Progenitor cell of endocrine pancreas (in vitro differentiated cells): ENCODE data around the gene ROR1. TPM values are rescaled to one million over a fixed set of nuclear protein-coding genes. Genes with fewer than 3 reads are reported as not detected.
A peak's percentile ranks its signal among the peaks of the same experiment; 100 is the strongest.

Source experiments
- DNase-seq: peaks from one replicate; pipeline ENCODE4 v3.0.0; 2021; ENCODE audit warnings: low spot score; ENCODE audit not compliant: unreplicated experiment
- H3K27ac Mint-ChIP-seq: 2 replicates; pipeline ENCODE4 v1.8.0; 2021; ENCODE audit warnings: mild to moderate bottlenecking, moderate library complexity, mixed read lengths
- H3K27me3 Mint-ChIP-seq: 2 replicates; pipeline ENCODE4 v1.8.0; 2021; ENCODE audit warnings: mixed read lengths
- H3K36me3 Mint-ChIP-seq: 2 replicates; pipeline ENCODE4 v1.8.0; 2022; ENCODE audit warnings: mixed read lengths; ENCODE audit not compliant: insufficient read depth
- H3K4me1 Mint-ChIP-seq: 2 replicates; pipeline ENCODE4 v1.8.0; 2021; ENCODE audit warnings: low read depth, mixed read lengths
- H3K4me3 Mint-ChIP-seq: 2 replicates; pipeline ENCODE4 v1.8.0; 2021; ENCODE audit warnings: low read depth, mild to moderate bottlenecking, moderate library complexity, mixed read lengths
- H3K9me3 Mint-ChIP-seq: 2 replicates; pipeline ENCODE4 v1.8.0; 2021; ENCODE audit warnings: low read depth, mixed read lengths
- CTCF ChIP-seq: fragments of 200-600 bp; sonication (generic); IDR thresholded peaks from one replicate; pipeline ENCODE4 v1.5.0; 2021; ENCODE audit warnings: antibody characterized with exemption, mild to moderate bottlenecking; ENCODE audit not compliant: unreplicated experiment
- total RNA-seq: library from RNA; stranded (reverse); gene quantifications from 2 replicates; pipeline ENCODE4 v1.2.1, GENCODE V29; 2021

Gene ROR1
- total RNA-seq, 1 donor from 2014 or later, result 63.8 TPM

DNA sequence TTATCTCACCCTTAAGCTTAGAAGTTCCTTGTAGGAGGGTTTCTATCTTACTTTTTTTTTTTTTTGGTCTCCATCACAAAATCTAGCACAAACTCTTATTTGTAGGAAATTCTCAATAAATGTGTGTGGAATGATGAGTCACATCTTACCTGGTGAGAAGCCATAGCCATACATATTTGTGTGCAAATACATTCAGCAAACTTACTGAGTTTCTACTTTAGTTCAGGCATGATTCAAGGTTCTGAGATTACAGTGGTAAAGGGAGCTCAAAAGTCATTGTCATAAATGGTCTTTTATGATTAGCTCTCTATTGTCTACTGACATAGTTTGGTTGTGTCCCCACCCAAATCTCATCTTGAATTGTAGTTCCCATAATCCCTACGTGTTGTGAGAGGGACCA lies 236.5 kb downstream of the ROR1 start:
- Mint-ChIP-seq H3K9me3 (no peaks in the 10 kb centered on the region), H3K4me1 (peaks cover 24% of the 10 kb centered on the region), H3K36me3 (peaks cover 19% of the 10 kb centered on the region), H3K4me3 (no peak overlapping the region), H3K27ac (no peak overlapping the region), H3K27me3 (no peaks in the 10 kb centered on the region)
- no peak for TF ChIP-seq CTCF
- DNase-seq, result no peak

- TF ChIP-seq CTCF, result no peak
- peaks cover 23% of the 10 kb centered on the region for H3K36me3 Mint-ChIP-seq
- H3K9me3 Mint-ChIP-seq, result no peaks in the 10 kb centered on the region
- H3K27me3 Mint-ChIP-seq, result no peaks in the 10 kb centered on the region
- no peak overlapping the region for H3K4me3 Mint-ChIP-seq
- DNase-seq, result no peak
- H3K27ac Mint-ChIP-seq, result no peak overlapping the region
- H3K4me1 Mint-ChIP-seq, result peaks cover 1% of the 10 kb centered on the region
These were observed 239.6 kb downstream of the ROR1 start for GRCh38 chr1:64013395-64013794.

DNA sequence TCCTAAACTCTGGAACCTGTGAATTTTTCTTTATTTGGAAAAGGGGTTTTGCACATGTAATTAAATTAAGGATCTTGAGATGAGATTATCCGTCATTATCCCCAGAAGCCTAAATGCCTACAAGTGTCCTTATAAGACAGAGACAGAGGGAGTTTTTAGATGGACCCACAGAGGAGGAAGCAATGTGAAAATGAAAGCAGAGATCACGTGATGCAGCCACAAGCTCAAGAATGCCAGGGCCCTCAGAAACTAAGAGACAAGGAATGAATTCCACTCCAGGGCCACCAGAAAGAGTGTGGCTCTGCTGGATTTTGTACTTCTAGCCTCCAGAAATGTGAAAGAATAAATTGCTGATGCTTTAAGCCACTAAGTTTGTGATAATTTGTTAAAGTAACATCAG lies 246.0 kb downstream of the ROR1 start:
- Mint-ChIP-seq H3K27me3 (no peaks in the 10 kb centered on the region), H3K36me3 (peaks cover 10% of the 10 kb centered on the region), H3K4me3 (no peak overlapping the region), H3K4me1 (peaks cover 5% of the 10 kb centered on the region), H3K9me3 (no peaks in the 10 kb centered on the region), H3K27ac (no peak overlapping the region)
- no peak for TF ChIP-seq CTCF
- DNase-seq, result no peak

DNA sequence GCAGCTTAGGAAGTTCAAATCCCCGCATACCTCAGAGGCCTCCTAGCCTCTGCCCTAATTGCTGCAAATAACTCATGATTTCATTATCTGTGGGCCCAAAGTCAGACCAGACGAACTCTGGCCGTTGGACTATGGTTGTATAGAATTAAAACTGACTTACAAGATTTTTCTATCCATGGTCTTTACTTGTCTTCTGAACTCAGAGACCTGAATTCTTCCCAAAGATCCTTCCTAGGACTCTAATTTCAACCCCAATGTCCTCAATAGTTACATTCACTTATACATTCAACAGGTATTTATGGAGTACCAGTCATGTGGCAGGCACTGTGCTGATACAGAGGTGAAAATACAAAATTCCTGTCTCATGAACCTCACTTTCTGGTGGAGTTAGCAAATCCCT lies 247.2 kb downstream of the ROR1 start:
- Mint-ChIP-seq H3K9me3 (no peaks in the 10 kb centered on the region), H3K27me3 (no peaks in the 10 kb centered on the region), H3K4me3 (no peak overlapping the region), H3K36me3 (peaks cover 13% of the 10 kb centered on the region), H3K27ac (peak overlapping the region; percentile 26), H3K4me1 (peaks cover 5% of the 10 kb centered on the region)
- no peak for DNase-seq
- no peak for TF ChIP-seq CTCF

- DNase-seq, result no peak
- H3K4me3 Mint-ChIP-seq, result no peak overlapping the region
- no peaks in the 10 kb centered on the region for H3K27me3 Mint-ChIP-seq
- peaks cover 11% of the 10 kb centered on the region for H3K9me3 Mint-ChIP-seq
- no peak for TF ChIP-seq CTCF
- no peak overlapping the region for H3K27ac Mint-ChIP-seq
- peaks cover 27% of the 10 kb centered on the region for H3K36me3 Mint-ChIP-seq
- H3K4me1 Mint-ChIP-seq, result peaks cover 2% of the 10 kb centered on the region
These were observed 251.2 kb downstream of the ROR1 start for GRCh38 chr1:64025051-64025450.

- peaks cover 22% of the 10 kb centered on the region for H3K36me3 Mint-ChIP-seq
- no peak overlapping the region for H3K27ac Mint-ChIP-seq
- H3K4me1 Mint-ChIP-seq, result no peaks in the 10 kb centered on the region
- H3K27me3 Mint-ChIP-seq, result no peaks in the 10 kb centered on the region
- no peak for DNase-seq
- H3K9me3 Mint-ChIP-seq, result peaks cover 11% of the 10 kb centered on the region
- TF ChIP-seq CTCF, result no peak
- H3K4me3 Mint-ChIP-seq, result no peak overlapping the region
These were observed 255.2 kb downstream of the ROR1 start for GRCh38 chr1:64029037-64029436.
